Right forelimb (tissue), 1 donor: ENCODE measurements around the gene CBLC.

Source experiments
- DNase-seq: peaks from one replicate; pipeline ENCODE4 v3.0.0-alpha.2; 2018

The CBLC gene

GRCh38 chr19:44803442-44804428, 26.0 kb downstream of the CBLC start:
- DNase-seq = no peak

DNA sequence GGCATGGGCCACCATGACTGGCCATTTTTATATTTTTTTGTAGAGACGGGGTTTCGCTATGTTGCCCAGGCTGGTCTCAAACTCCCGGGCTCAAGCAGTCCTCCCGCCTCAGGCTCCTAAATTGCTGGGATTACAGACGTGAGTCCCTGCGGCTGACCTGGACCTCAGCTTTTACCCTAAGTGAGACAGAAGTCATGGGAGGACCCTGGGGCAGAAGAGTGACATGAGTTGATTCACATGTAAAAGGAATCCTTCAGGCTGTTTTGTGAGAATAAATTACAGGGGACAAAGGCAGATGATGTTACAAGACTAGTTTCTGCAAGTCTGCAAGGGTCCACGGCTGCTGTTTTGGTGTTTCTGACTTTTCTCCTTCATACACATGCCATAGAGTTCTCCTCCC, 28.6 kb downstream of the CBLC start:
- no peak for DNase-seq

GRCh38 chr19:44807162-44807561, 29.5 kb downstream of the CBLC start:
- no peak for DNase-seq

- DNase-seq = peak; percentile 57
Observed at GRCh38 chr19:44807652-44808462, 30.2 kb downstream of the CBLC start.

DNA sequence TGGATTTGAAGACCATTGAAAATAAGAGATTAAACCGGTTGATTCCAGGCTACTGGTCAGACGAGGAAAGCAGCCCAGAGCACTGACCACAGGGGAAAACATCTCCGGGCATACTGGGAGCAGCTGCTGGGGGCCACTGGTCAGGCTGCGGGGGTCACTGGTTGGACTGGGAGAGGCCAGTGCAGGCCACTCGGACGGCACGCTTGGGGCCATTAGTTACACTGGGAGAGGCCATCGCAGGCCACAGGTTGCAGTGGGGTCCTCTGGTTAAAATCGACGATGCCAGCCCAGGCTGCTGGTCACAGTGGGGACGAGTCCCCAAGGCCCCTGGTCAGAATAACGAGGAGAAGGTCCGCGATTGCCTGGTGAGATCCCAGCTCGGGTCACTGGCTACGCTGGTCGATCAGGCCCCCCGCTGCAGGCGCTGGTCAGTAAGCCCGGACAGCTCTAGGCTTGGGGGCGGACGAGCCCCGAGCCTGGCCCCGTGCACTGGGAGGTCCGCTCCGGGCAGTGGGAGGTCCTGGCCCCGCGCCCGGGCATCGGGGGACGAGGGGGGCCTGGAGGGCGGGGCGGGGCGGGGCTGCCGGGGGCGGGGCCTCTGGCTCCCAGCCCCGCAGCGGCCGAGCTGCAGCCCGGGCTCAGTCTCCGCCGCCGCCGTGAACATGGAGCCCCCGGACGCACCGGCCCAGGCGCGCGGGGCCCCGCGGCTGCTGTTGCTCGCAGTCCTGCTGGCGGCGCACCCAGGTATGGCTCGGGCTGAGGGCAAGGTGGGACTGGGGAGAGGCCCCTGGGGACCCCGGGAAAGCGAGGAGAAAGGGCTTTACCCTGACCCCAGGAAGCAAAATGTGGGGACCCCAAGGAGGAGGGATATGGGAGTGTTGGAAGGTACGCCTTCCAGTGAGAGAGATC, 31.0 kb downstream of the CBLC start, which contains the start of gene BCAM:
BCAM (plus strand) TSS at position 641 of the 909 bp plus-strand sequence; CDS start at position 663, 22 bp downstream.
- peak; percentile 89 for DNase-seq

- no peak for DNase-seq
Observed at GRCh38 chr19:44809577-44810233, 32.0 kb downstream of the CBLC start.

DNA sequence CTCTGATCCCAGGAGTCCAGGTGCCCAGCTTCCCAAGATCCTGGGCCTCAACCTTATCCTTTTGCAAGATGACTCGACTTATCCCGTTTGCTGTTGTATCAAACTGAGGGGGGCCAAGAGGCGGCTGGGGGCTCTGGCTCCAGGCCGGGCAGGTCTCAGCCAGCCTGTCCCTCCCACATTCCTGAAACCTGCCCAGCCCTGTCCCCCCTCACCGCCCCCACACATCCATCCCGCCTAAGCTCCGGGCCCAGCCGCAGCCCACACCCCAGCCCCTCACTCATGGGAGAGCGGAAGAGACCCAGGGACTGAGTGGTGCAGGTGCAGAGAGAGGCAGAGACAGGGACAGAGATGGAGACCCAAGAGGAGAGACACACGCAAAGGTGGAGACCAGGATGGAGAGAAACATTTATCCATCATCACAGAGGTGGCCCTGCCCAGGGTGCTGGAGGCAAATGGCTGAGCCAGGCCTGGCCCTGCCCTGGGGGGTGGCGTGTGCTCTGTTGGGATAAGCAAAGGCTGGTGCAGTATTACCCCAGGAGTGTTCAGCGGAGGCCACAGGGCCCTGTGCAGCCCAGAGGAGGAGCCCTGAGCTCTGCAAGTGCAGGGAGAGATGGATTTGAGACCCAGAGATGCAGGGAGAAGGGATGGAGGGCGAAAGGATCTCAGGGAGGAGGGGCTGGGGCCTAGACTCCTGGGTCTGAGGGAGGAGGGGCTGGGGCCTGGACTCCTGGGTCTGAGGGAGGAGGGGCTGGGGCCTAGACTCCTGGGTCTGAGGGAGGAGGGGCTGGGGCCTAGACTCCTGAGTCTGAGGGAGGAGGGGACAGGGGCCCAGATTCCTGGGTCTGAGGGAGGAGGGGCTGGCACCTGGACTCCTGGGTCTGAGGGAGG, 32.8 kb downstream of the CBLC start:
- DNase-seq = no peak

- DNase-seq = no peak
Observed at GRCh38 chr19:44811122-44811419, 33.4 kb downstream of the CBLC start.

GRCh38 chr19:44812142-44812718, 34.5 kb downstream of the CBLC start:
- no peak for DNase-seq

GRCh38 chr19:44813070-44813840, 35.6 kb downstream of the CBLC start:
- DNase-seq = no peak

DNA sequence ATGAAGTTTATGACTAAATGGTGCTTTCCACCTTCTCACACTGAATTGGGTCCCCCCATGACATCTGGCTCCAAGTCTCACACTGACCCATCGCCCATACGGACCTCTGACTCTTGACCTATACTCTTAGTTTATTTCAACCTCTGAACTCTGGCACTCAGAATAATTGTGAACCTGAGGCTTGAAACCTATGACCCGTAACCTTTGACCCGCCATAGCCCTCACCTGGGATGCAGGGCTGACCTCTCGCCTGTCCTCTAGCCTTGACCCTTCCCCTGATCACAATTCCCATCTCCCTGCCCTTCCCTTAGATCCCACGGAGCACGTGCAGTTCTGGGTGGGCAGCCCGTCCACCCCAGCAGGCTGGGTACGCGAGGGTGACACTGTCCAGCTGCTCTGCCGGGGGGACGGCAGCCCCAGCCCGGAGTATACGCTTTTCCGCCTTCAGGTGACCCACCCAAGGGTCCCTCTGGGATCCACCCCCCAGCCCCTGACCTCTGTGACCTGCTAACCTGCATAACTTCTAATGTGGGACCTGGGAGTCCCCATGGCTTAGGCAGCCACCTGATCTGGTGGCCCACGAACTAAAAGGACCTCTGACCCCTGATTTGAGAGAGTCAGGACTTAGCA, 36.3 kb downstream of the CBLC start:
- no peak for DNase-seq

GRCh38 chr19:44814517-44814916, 36.8 kb downstream of the CBLC start:
- no peak for DNase-seq

DNA sequence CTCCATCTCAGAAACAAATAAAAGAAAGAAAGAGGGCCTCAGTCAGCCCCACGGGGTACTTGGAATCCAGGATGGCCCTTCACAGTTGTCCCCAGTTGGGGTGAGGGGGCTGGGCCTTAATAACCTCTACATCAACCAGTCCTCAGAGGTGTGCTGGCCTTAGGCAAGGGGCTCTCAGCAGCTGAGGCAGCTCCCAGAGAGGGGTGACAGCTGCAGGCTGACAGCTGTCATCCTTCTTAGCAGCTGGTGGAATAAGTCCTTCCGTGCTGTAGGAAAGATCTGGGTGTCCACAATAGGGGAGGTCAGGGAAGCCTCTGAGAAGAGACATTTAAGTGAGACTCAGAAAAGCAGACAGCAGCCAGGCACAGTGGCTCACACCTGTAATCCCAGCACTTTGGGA, 38.6 kb downstream of the CBLC start:
- no peak for DNase-seq

- no peak for DNase-seq
Observed at GRCh38 chr19:44817725-44818465, 40.2 kb downstream of the CBLC start.

DNA sequence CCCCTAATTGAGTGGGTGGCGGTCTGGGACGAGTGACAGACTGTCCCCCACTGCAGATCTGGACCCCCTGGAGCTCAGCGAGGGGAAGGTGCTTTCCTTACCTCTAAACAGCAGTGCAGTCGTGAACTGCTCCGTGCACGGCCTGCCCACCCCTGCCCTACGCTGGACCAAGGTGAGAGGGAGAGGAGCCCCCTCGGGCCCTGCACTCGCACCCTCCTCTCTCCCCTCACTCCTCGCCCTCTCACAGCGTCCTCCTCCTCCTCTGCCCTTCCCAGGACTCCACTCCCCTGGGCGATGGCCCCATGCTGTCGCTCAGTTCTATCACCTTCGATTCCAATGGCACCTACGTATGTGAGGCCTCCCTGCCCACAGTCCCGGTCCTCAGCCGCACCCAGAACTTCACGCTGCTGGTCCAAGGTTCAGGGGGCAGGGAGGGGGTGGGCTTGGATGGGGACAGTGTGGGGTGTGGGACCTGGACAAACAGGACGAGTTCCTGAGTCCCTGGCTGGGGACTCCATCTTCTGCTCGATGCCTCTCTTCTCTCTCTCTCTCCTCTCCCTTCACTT, 40.9 kb downstream of the CBLC start:
- DNase-seq = no peak

GRCh38 chr19:44819246-44819832, 41.6 kb downstream of the CBLC start:
- DNase-seq = no peak

DNA sequence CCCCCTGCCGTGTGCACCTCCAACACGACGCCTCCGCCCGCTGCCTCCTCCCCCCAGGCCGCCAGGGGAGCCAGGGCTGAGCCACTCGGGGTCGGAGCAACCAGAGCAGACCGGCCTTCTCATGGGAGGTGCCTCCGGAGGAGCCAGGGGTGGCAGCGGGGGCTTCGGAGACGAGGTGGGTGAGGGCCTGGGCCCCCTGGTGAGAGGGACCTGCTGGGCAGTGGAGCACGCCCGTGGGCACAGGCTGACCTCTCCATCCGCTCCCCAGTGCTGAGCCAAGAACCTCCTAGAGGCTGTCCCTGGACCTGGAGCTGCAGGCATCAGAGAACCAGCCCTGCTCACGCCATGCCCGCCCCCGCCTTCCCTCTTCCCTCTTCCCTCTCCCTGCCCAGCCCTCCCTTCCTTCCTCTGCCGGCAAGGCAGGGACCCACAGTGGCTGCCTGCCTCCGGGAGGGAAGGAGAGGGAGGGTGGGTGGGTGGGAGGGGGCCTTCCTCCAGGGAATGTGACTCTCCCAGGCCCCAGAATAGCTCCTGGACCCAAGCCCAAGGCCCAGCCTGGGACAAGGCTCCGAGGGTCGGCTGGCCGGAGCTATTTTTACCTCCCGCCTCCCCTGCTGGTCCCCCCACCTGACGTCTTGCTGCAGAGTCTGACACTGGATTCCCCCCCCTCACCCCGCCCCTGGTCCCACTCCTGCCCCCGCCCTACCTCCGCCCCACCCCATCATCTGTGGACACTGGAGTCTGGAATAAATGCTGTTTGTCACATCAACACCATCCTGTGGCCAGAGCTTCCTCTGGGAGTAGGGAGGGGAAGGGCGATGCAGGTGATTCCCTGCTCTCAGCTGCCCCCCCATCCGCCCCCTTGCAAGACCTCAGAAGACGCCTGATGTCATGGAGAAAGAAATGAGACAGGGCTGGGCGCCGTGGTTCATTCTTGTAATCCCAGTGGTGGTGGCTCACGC, 43.2 kb downstream of the CBLC start:
- DNase-seq = peak; percentile 58
